Measurements from ENCODE around the gene IRGQ. TPM values are rescaled to one million over a fixed set of nuclear protein-coding genes. Genes with fewer than 3 reads are reported as not detected.

IRGQ gene
- total RNA-seq, 1 donor from 2014 or later: 27.8 TPM

- H3K4me3 Mint-ChIP-seq (ENCODE audit: low read depth): peak overlapping the region; percentile 97
- H3K9me3 Mint-ChIP-seq: no peaks in the 10 kb centered on the region
- no peaks in the 10 kb centered on the region for H3K27me3 Mint-ChIP-seq (ENCODE audit: low read depth)
- DNase-seq (ENCODE audit: low spot score): no peak
- peaks cover 23% of the 10 kb centered on the region for H3K4me1 Mint-ChIP-seq (ENCODE audit: low read depth)
- intact Hi-C loops (cut with micrococcal nuclease): loop anchor here (1.0 to 5.0 kb wide), 3 partner anchors 22 to 112 kb away; partner anchors contain the start of genes IRGQ, ZNF428 and ZNF576
- H3K36me3 Mint-ChIP-seq (ENCODE audit: low read depth): peaks cover 5% of the 10 kb centered on the region
- H3K27ac Mint-ChIP-seq: peak overlapping the region; percentile 90
Observed at GRCh38 chr19:43574424-43575155, 21.3 kb downstream of the IRGQ start.

DNA sequence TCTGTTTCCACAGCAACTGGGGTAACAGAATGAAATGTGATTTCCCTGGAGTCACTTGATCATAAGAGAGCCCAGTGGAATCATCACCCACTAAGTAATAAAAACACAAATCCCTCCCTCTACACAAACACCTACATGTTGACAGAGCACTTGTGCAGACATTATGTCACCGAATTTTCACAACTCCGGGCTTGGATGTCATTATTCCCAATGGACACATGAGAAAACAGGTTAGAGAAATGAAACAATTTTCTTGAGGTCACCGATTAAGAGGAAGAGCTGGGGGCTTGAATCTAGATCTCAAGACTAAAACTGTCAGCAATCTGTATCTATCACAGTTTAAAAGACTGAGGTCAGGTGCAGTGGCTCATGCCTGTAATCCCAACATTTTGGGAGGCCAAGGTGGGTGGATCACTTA is 23.8 kb downstream of the IRGQ start:
- no peak for DNase-seq (ENCODE audit: low spot score)
- Mint-ChIP-seq H3K4me3 (ENCODE audit: low read depth) (no peak overlapping the region), H3K27me3 (ENCODE audit: low read depth) (no peaks in the 10 kb centered on the region), H3K4me1 (ENCODE audit: low read depth) (peaks cover 18% of the 10 kb centered on the region), H3K27ac (peak overlapping the region; percentile 18), H3K36me3 (ENCODE audit: low read depth) (peaks cover 5% of the 10 kb centered on the region), H3K9me3 (no peaks in the 10 kb centered on the region)
- intact Hi-C loops (cut with micrococcal nuclease): no loop called here

DNA sequence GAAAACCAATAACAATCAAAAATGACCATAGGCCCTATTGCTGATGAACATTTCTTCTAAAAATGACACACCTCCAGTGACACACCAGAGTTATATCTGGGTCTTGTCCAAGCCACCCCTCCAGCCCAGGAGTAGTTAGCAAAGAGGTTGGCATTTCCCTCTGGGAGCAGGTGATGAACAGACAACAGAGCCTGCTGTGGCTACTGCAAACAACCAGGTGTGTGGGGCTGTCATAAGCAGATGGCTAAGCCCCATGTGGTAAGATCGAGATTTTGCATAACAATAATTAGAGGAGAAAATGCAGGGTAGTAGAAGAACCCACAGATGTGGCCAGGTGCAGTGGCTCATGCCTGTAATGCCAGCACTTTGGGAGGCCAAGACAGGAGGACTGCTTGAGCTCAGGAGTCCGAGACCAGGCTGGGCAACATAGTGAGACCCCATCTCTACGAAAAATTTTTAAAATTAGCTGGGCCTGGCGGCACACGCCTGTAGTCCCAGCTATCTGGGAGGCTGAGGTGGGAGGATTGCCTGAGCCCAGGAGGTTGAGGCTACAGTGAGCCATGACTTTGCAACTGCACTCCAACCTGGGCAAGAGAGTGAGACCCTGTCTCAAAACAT is 25.7 kb downstream of the IRGQ start:
- Mint-ChIP-seq H3K36me3 (ENCODE audit: low read depth) (peaks cover 7% of the 10 kb centered on the region), H3K9me3 (no peaks in the 10 kb centered on the region), H3K4me1 (ENCODE audit: low read depth) (peaks cover 11% of the 10 kb centered on the region), H3K4me3 (ENCODE audit: low read depth) (no peak overlapping the region), H3K27me3 (ENCODE audit: low read depth) (no peaks in the 10 kb centered on the region), H3K27ac (no peak overlapping the region)
- intact Hi-C loops (cut with micrococcal nuclease): no loop called here
- DNase-seq (ENCODE audit: low spot score): no peak

GRCh38 chr19:43569657-43570056 is 26.3 kb downstream of the IRGQ start:
- Mint-ChIP-seq H3K4me3 (ENCODE audit: low read depth) (no peak overlapping the region), H3K36me3 (ENCODE audit: low read depth) (peaks cover 4% of the 10 kb centered on the region), H3K9me3 (no peaks in the 10 kb centered on the region), H3K4me1 (ENCODE audit: low read depth) (peaks cover 9% of the 10 kb centered on the region), H3K27me3 (ENCODE audit: low read depth) (no peaks in the 10 kb centered on the region), H3K27ac (no peak overlapping the region)
- intact Hi-C loops (cut with micrococcal nuclease): no loop called here
- DNase-seq (ENCODE audit: low spot score): no peak

- peaks cover 32% of the 10 kb centered on the region for H3K4me1 Mint-ChIP-seq (ENCODE audit: low read depth)
- no peak overlapping the region for H3K4me3 Mint-ChIP-seq (ENCODE audit: low read depth)
- intact Hi-C loops (cut with micrococcal nuclease): no loop called here
- no peak overlapping the region for H3K27ac Mint-ChIP-seq
- no peak for DNase-seq (ENCODE audit: low spot score)
- no peaks in the 10 kb centered on the region for H3K27me3 Mint-ChIP-seq (ENCODE audit: low read depth)
- H3K36me3 Mint-ChIP-seq (ENCODE audit: low read depth): peaks cover 29% of the 10 kb centered on the region
- no peaks in the 10 kb centered on the region for H3K9me3 Mint-ChIP-seq
Observed at GRCh38 chr19:43564800-43565199, 31.1 kb downstream of the IRGQ start.

DNA sequence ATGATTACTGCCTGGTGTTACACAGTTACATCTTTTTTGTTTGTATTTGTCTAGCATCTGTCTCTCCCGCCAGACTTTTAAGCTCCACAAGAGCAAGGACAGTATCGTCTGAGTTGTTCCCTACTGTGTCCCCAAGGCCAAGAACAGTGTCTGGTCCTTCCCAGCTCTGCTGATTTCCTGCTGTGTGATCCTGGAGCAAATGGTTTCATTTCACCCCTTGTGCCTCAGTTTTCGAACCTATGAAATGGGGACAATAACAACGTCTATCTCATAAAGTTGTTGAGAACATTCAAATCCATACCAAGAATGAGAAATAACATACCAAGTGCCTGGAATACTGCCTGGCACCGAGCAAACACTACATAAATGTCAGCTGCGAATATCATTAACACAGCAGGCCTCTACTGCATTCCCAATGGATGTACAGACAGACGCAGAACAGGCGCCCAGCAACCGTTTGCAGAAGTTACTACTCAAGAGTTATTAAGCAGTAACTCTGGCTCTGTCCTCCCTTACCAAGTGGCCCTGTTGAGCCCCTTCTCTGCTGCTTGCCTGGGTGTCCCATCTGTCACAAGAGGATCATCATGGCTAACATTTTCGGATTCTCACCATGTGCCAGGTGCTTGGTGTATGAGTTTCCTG is 32.0 kb downstream of the IRGQ start:
- H3K4me3 Mint-ChIP-seq (ENCODE audit: low read depth): no peak overlapping the region
- H3K9me3 Mint-ChIP-seq: no peaks in the 10 kb centered on the region
- H3K4me1 Mint-ChIP-seq (ENCODE audit: low read depth): peaks cover 32% of the 10 kb centered on the region
- no peak for DNase-seq (ENCODE audit: low spot score)
- peaks cover 33% of the 10 kb centered on the region for H3K36me3 Mint-ChIP-seq (ENCODE audit: low read depth)
- peak overlapping the region; percentile 66 for H3K27ac Mint-ChIP-seq
- intact Hi-C loops (cut with micrococcal nuclease): no loop called here
- H3K27me3 Mint-ChIP-seq (ENCODE audit: low read depth): no peaks in the 10 kb centered on the region

DNA sequence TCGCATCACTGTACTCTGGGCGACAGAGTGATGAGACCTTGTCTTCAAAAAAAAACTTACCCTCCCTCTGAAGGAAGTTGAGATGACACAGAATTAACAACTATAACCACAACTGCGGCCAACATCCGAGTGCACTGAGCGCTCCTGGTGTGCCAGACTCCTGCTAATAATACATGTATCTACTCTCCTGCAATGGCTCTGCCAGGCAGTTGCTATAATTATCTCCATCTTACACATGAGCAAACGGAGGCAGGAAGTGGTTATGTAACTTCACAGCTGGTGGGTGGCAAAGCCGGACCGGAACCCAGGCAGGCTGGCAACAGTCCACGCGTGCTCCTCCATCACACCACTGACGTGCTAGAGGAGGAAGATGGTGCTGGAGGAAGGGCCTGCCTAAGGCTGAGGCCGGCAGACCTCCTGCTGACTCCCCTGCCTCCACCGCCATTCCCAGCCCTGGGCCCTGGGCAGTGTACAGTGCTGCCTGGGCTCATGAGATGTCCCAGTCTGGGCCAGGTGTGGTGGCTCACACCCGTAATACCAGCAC is 33.2 kb downstream of the IRGQ start:
- Mint-ChIP-seq H3K27me3 (ENCODE audit: low read depth) (no peaks in the 10 kb centered on the region), H3K36me3 (ENCODE audit: low read depth) (peaks cover 34% of the 10 kb centered on the region), H3K4me1 (ENCODE audit: low read depth) (peaks cover 32% of the 10 kb centered on the region), H3K4me3 (ENCODE audit: low read depth) (no peak overlapping the region), H3K27ac (peak overlapping the region; percentile 66), H3K9me3 (no peaks in the 10 kb centered on the region)
- DNase-seq (ENCODE audit: low spot score): peak; percentile 62
- intact Hi-C loops (cut with micrococcal nuclease): no loop called here

DNA sequence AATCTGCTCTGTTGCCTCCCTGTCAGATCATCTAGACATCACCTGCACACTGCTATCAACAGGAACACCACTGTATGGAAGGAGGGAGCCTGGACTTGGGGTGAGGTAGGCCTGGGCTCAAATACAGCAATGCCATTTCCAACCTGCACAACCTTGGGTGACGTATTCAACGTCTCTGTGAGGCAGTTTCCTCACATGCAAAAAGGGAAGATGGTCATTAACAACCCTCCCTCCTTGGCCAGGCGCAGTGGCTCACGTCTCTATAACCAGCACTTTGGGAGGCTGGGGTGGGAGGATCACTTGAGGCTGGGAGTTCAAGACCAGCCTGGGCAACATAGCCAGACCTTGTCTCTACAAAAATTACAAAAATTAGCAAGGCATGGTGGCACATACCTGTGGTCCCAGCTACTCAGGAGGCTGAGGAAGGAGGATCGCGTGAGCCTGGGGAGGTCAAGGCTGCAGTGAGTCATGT is 33.7 kb downstream of the IRGQ start:
- DNase-seq (ENCODE audit: low spot score): no peak
- H3K4me1 Mint-ChIP-seq (ENCODE audit: low read depth): peaks cover 32% of the 10 kb centered on the region
- peaks cover 39% of the 10 kb centered on the region for H3K36me3 Mint-ChIP-seq (ENCODE audit: low read depth)
- no peaks in the 10 kb centered on the region for H3K9me3 Mint-ChIP-seq
- H3K4me3 Mint-ChIP-seq (ENCODE audit: low read depth): peak overlapping the region; percentile 0
- intact Hi-C loops (cut with micrococcal nuclease): no loop called here
- H3K27me3 Mint-ChIP-seq (ENCODE audit: low read depth): no peaks in the 10 kb centered on the region
- peak overlapping the region; percentile 66 for H3K27ac Mint-ChIP-seq

DNA sequence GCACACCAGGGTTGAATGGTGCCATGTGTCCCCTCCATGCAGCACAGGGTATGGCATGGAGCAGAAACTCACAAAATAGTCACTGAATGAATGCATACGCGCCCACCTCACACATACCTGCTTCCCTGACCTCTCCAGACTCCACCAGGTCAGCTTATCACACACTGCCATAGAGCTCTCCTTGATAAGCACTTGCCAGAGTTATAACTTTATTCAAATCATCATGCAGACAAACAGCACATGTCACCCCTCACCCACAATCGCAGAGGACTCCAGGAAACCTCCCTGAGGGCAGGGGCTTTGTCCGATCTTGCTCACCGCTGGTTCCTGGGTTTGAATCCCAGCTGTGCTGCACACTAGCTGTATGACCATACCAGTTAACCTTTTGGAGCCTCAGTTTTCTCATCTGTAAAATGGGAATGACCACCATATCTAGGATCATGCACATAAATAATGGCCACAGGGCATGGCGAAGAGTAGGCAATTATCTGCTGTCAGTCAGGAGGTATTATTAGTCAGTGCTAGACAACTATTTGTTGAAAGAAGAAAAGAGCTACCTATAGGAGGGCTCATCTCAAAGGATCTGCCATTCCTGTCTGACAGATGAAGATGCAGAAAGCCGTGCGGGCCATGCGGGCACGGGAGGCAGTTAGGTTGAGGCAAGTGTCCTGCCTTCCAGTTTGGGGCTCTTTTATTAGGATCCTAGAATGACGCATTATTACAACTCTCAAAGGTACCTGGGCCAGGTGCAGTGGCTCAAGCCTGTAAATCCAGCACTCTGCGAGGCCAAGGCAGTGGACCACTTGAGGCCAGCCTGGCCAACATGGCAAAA is 34.6 kb downstream of the IRGQ start:
- H3K27me3 Mint-ChIP-seq (ENCODE audit: low read depth): no peaks in the 10 kb centered on the region
- peaks cover 36% of the 10 kb centered on the region for H3K36me3 Mint-ChIP-seq (ENCODE audit: low read depth)
- peak overlapping the region; percentile 66 for H3K27ac Mint-ChIP-seq
- H3K4me1 Mint-ChIP-seq (ENCODE audit: low read depth): peaks cover 30% of the 10 kb centered on the region
- no peaks in the 10 kb centered on the region for H3K9me3 Mint-ChIP-seq
- intact Hi-C loops (cut with micrococcal nuclease): no loop called here
- no peak for DNase-seq (ENCODE audit: low spot score)
- H3K4me3 Mint-ChIP-seq (ENCODE audit: low read depth): no peak overlapping the region

DNA sequence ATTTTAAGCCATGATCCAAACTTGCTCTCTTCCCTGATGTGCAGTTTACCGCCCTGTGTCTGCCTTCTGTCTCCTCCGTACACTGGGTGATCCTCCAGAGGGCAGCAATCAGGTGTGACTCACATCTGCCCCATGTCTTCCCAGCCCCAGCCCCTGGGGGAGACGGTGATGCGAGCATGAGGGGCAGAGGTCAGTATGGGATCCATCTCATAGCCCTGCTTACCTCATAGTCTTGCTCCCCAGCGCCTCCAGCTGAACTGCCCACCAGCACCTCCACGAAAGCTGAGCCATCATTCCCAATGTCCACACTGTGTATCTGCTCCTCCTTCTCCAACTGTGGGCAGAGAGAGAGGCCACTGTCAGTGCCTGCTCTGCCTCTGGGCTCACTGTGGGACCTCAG is 35.2 kb downstream of the IRGQ start:
- DNase-seq (ENCODE audit: low spot score): no peak
- Mint-ChIP-seq H3K36me3 (ENCODE audit: low read depth) (peaks cover 36% of the 10 kb centered on the region), H3K27ac (peak overlapping the region; percentile 25), H3K27me3 (ENCODE audit: low read depth) (no peaks in the 10 kb centered on the region), H3K4me3 (ENCODE audit: low read depth) (no peak overlapping the region), H3K4me1 (ENCODE audit: low read depth) (peaks cover 30% of the 10 kb centered on the region), H3K9me3 (no peaks in the 10 kb centered on the region)
- intact Hi-C loops (cut with micrococcal nuclease): no loop called here

DNA sequence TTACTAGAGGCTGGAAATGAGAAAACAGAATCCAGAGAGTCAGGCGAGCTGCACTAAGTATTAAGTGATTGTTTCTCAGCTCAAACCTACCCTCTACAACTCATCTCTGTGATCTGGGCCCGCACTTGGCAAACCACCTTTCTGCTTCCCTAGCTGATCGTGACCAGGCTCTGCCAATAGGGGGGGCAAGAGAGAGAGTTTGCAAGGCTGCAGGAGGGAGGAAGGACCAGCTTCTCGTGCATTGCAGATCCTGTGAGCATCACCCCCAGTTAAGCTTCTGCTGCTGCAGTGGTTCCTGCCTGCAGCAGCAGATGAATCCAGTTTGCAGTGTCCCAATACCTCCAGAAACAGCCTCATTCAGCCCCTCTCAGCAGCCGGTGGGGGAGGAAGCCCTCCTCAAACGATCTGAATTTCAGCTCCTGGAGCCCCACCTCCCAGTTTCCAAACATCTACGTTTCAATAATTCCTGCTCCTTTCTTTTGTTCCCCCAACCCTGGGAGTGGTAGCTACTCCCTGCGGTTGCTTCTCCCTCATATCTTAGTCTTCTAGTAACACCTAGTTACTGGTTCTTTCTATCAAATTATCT is 40.7 kb downstream of the IRGQ start:
- Mint-ChIP-seq H3K36me3 (ENCODE audit: low read depth) (peaks cover 36% of the 10 kb centered on the region), H3K4me3 (ENCODE audit: low read depth) (no peak overlapping the region), H3K4me1 (ENCODE audit: low read depth) (peaks cover 5% of the 10 kb centered on the region), H3K27me3 (ENCODE audit: low read depth) (no peaks in the 10 kb centered on the region), H3K9me3 (no peaks in the 10 kb centered on the region), H3K27ac (peak overlapping the region; percentile 10)
- peak; percentile 72 for DNase-seq (ENCODE audit: low spot score)
- intact Hi-C loops (cut with micrococcal nuclease): loop anchor here (2.0 kb wide), 1 partner anchor 40 kb away; no protein-coding TSS in a partner anchor
